ENCODE results near the gene LRFN4. TPM values are rescaled to one million over a fixed set of nuclear protein-coding genes. Genes with fewer than 3 reads are reported as not detected.

Gene LRFN4
- total RNA-seq, 1 experiment from 2014 or later = 70.3 TPM

- POLR2A ChIA-PET = no interaction called here
- TF ChIP-seq ZNF263 (CRISPR knock-in tag; IDR thresholded peaks at IDR 0.05; ENCODE audit: low read depth) = no peak
- TF ChIP-seq GRHL2 (CRISPR knock-in tag; IDR thresholded peaks at IDR 0.05; ENCODE audit: insufficient replicate concordance, severe bottlenecking) = no peak
- no peak for TF ChIP-seq AFF4 (CRISPR knock-in tag; IDR thresholded peaks at IDR 0.05; ENCODE audit: borderline replicate concordance)
- no peak for TF ChIP-seq ERG (CRISPR knock-in tag; IDR thresholded peaks at IDR 0.05)
- no peak for TF ChIP-seq FOXP4 (CRISPR knock-in tag; IDR thresholded peaks at IDR 0.05)
- no peak for TF ChIP-seq SP1 (CRISPR knock-in tag; conservative IDR thresholded peaks at IDR 0.05)
- no peak for TF ChIP-seq GABPB1 (CRISPR knock-in tag; IDR thresholded peaks at IDR 0.05)
- no peak for TF ChIP-seq KAT7 (CRISPR knock-in tag; IDR thresholded peaks at IDR 0.05; ENCODE audit: borderline replicate concordance)
Observed at GRCh38 chr11:66867425-66868040, 10.7 kb downstream of the LRFN4 start.

GRCh38 chr11:66868082-66868725 is 11.3 kb downstream of the LRFN4 start:
- Mint-ChIP-seq H3K27me3 (ENCODE audit: low read depth) (no peaks in the 10 kb centered on the region), H3K4me1 (peaks cover 12% of the 10 kb centered on the region), H3K36me3 (no peaks in the 10 kb centered on the region), H3K4me3 (no peak overlapping the region), H3K9me3 (no peaks in the 10 kb centered on the region), H3K27ac (no peak overlapping the region)
- ChIA-PET POLR2A (no interaction called here), CTCF (interaction anchor here (0.5 to 3.0 kb wide), 18 partner anchors 8 to 257 kb away, joined by 3 to 14 read pairs (median 5); partner anchors contain the start of genes PC and RCE1)
- ATAC-seq (no peak), DNase-seq (ENCODE audit: low spot score) (no peak)
- TF ChIP-seq ZNF121 (CRISPR knock-in tag; IDR thresholded peaks at IDR 0.05) (no peak), CREB1 (CRISPR knock-in tag; IDR thresholded peaks at IDR 0.05) (no peak), ARID4B (CRISPR knock-in tag; IDR thresholded peaks at IDR 0.05; ENCODE audit: borderline replicate concordance) (no peak), JAZF1 (CRISPR knock-in tag; IDR thresholded peaks at IDR 0.05) (no peak), ZNF423 (CRISPR knock-in tag; IDR thresholded peaks at IDR 0.05) (no peak), ZSCAN18 (CRISPR knock-in tag; IDR thresholded peaks at IDR 0.05) (no peak), ETV6 (CRISPR knock-in tag; IDR thresholded peaks at IDR 0.05) (no peak), ZNF396 (CRISPR knock-in tag; IDR thresholded peaks at IDR 0.05; ENCODE audit: borderline replicate concordance) (no peak), RELA (CRISPR knock-in tag; IDR thresholded peaks at IDR 0.05; ENCODE audit: borderline replicate concordance) (no peak), TP53 (CRISPR knock-in tag; IDR thresholded peaks at IDR 0.05) (no peak), E2F5 (CRISPR knock-in tag; IDR thresholded peaks at IDR 0.05) (no peak), ATF1 (CRISPR knock-in tag; IDR thresholded peaks at IDR 0.05) (no peak)

More at GRCh38 chr11:66867425-66868040, 10.7 kb downstream of the LRFN4 start:
- Mint-ChIP-seq H3K27me3 (ENCODE audit: low read depth) (no peaks in the 10 kb centered on the region), H3K4me3 (no peak overlapping the region), H3K36me3 (no peaks in the 10 kb centered on the region), H3K9me3 (no peaks in the 10 kb centered on the region), H3K4me1 (peaks cover 12% of the 10 kb centered on the region), H3K27ac (peak overlapping the region; percentile 49; the same call in 1 of the 2 replicates)
- CTCF ChIA-PET = interaction anchor here (0.5 to 3.0 kb wide), 17 partner anchors 8 to 256 kb away, joined by 3 to 14 read pairs (median 5); partner anchors contain the start of genes PC and RCE1
- no peak for DNase-seq (ENCODE audit: low spot score)
- ATAC-seq = peak; percentile 13

Measured in WTC11 (cell line).